PC-3 (cell line): Measurements from ENCODE around the gene CACUL1. TPM values are rescaled to one million over a fixed set of nuclear protein-coding genes. Genes with fewer than 3 reads are reported as not detected.

Experiments
- ATAC-seq: fragments of 200-7000 bp; cut with Tn5 transposase; 2 replicates; pipeline ENCODE4 v1.9.1; 2020; ENCODE audit warnings: mild to moderate bottlenecking, moderate library complexity
- BruUV-seq: library from RNA; stranded (reverse); fragments of 400-500 nt; replicated peaks from 2 replicates; lab custom pipeline; 2021; lab: Mats Ljungman, UMichigan
- CTCF ChIA-PET: fragments of 300-600 bp; sonication (Branson Sonifier 250); formaldehyde crosslinking; loops from one replicate; lab custom pipeline; 2022; ENCODE audit warnings: antibody characterized with exemption; lab: Charles Lee
- POLR2A ChIA-PET: fragments of 300-600 bp; sonication (Branson Sonifier 250); formaldehyde crosslinking; loops from one replicate; lab custom pipeline; 2022; ENCODE audit warnings: antibody characterized with exemption; ENCODE audit not compliant: unreplicated experiment; lab: Charles Lee
- DNase-seq: peaks from one replicate; pipeline ENCODE4 v3.0.0-alpha.2; 2015
- H2AFZ ChIP-seq: fragments of 300-600 bp; sonication (generic); 2 replicates; pipeline ENCODE4 v1.6.0; 2016; ENCODE audit warnings: antibody characterized with exemption, low read length
- H3F3A ChIP-seq: fragments of 300-600 bp; sonication (generic); one replicate; pipeline ENCODE4 v1.6.0; 2017; ENCODE audit warnings: antibody characterized with exemption, low read length, control low read depth, mild to moderate bottlenecking; ENCODE audit not compliant: unreplicated experiment
- H3K27ac ChIP-seq: fragments of 300-600 bp; sonication (generic); 2 replicates; pipeline ENCODE4 v1.5.1; 2016; ENCODE audit warnings: mild to moderate bottlenecking, low read length
- H3K27me3 ChIP-seq: fragments of 300-600 bp; sonication (generic); 2 replicates; pipeline ENCODE4 v1.6.1; 2016; ENCODE audit warnings: low read length, mixed read lengths
- H3K36me3 ChIP-seq: fragments of 300-600 bp; sonication (generic); 2 replicates; pipeline ENCODE4 v1.6.1; 2016; ENCODE audit warnings: low read depth, mixed run types, low read length, mixed read lengths
- H3K4me1 ChIP-seq: fragments of 300-600 bp; sonication (generic); 2 replicates; pipeline ENCODE4 v1.5.1; 2016; ENCODE audit warnings: low read length; ENCODE audit not compliant: insufficient read depth
- H3K4me2 ChIP-seq: fragments of 300-600 bp; sonication (generic); 2 replicates; pipeline ENCODE4 v1.6.0; 2016; ENCODE audit warnings: low read length
- H3K4me3 ChIP-seq: fragments of 300-600 bp; sonication (generic); 2 replicates; pipeline ENCODE4 v1.5.1; 2016; ENCODE audit warnings: mild to moderate bottlenecking, low read length, mixed read lengths
- H3K79me2 ChIP-seq: fragments of 300-600 bp; sonication (generic); 2 replicates; pipeline ENCODE4 v1.6.1; 2017; ENCODE audit warnings: low read length, mixed read lengths
- H3K9ac ChIP-seq: fragments of 300-600 bp; sonication (generic); 2 replicates; pipeline ENCODE4 v1.6.0; 2016; ENCODE audit warnings: mild to moderate bottlenecking, low read length
- H3K9me2 ChIP-seq: fragments of 300-600 bp; sonication (generic); replicated peaks from 2 replicates; pipeline ENCODE4 v1.6.1; 2016; ENCODE audit warnings: mixed run types, low read length, mixed read lengths
- H3K9me3 ChIP-seq: fragments of 300-600 bp; sonication (generic); 2 replicates; pipeline ENCODE4 v1.6.1; 2016; ENCODE audit warnings: low read length, mixed read lengths
- H4K20me1 ChIP-seq: fragments of 300-600 bp; sonication (generic); 2 replicates; pipeline ENCODE4 v1.6.1; 2016; ENCODE audit warnings: low read length, mixed read lengths
- CTCF ChIP-seq: fragments of 300-600 bp; sonication (generic); conservative IDR thresholded peaks from 2 replicates; pipeline ENCODE4 v1.5.1; 2017; ENCODE audit warnings: antibody characterized with exemption, low read depth, mild to moderate bottlenecking, low read length
- EZH2phosphoT487 ChIP-seq: fragments of 300-600 bp; sonication (generic); IDR thresholded peaks from 2 replicates; pipeline ENCODE4 v1.6.1; 2018; ENCODE audit warnings: mild to moderate bottlenecking, antibody characterized with exemption, low read length, borderline replicate concordance
- intact Hi-C: fragments of 100-400 bp; cut with micrococcal nuclease; formaldehyde crosslinking; loops from 2 replicates; pipeline ENCODE4 v1.9.0; 2023
- total RNA-seq: library from RNA; depleted of rRNA; stranded (reverse); fragments of >200 nt; gene quantifications from 2 replicates; pipeline ENCODE4 v1.2.3, GENCODE V29; 2014; rRNA removed

Gene CACUL1
- total RNA-seq, 1 experiment from 2014 or later, result 27.6 TPM

GRCh38 chr10:118629211-118629610 lies 125.6 kb downstream of the CACUL1 start:
- intact Hi-C loops, result no loop called here
- H3K4me1 ChIP-seq, result no peaks in the 10 kb centered on the region
- H3K9me2 ChIP-seq, result no peaks in the 10 kb centered on the region
- peaks cover 36% of the 10 kb centered on the region for H3K27me3 ChIP-seq
- no peak overlapping the region for H3K4me3 ChIP-seq
- ChIA-PET CTCF (no interaction called here), POLR2A (no interaction called here)
- no peaks in the 10 kb centered on the region for H3K79me2 ChIP-seq
- ATAC-seq (no peak), DNase-seq (no peak)
- no peak overlapping the region for H3K27ac ChIP-seq
- no peaks in the 10 kb centered on the region for H3K9me3 ChIP-seq
- no peaks in the 10 kb centered on the region for H3F3A ChIP-seq
- no peaks in the 10 kb centered on the region for H3K36me3 ChIP-seq
- BruUV-seq, result no TSS peak
- H3K4me2 ChIP-seq, result no peak overlapping the region
- H2AFZ ChIP-seq, result no peak overlapping the region
- H3K9ac ChIP-seq, result no peak overlapping the region
- no peaks in the 10 kb centered on the region for H4K20me1 ChIP-seq
- TF ChIP-seq EZH2phosphoT487, result no peak

GRCh38 chr10:118628397-118628796 lies 126.4 kb downstream of the CACUL1 start:
- Histone ChIP-seq H3K9me3 (no peaks in the 10 kb centered on the region), H3K36me3 (no peaks in the 10 kb centered on the region), H3K9me2 (no peaks in the 10 kb centered on the region), H3K79me2 (no peaks in the 10 kb centered on the region), H3K27me3 (peaks cover 38% of the 10 kb centered on the region), H2AFZ (no peak overlapping the region), H3K4me2 (no peak overlapping the region), H3K9ac (no peak overlapping the region), H3K4me3 (no peak overlapping the region), H3K27ac (no peak overlapping the region), H3K4me1 (no peaks in the 10 kb centered on the region), H3F3A (no peaks in the 10 kb centered on the region), H4K20me1 (no peaks in the 10 kb centered on the region)
- POLR2A ChIA-PET, result no interaction called here
- intact Hi-C loops, result no loop called here
- no TSS peak for BruUV-seq
- ATAC-seq, result no peak
- CTCF ChIA-PET, result no interaction called here
- DNase-seq, result no peak
- TF ChIP-seq CTCF, result no peak

- no peaks in the 10 kb centered on the region for H3K36me3 ChIP-seq
- no TSS peak for BruUV-seq
- no peaks in the 10 kb centered on the region for H4K20me1 ChIP-seq
- no peak overlapping the region for H2AFZ ChIP-seq
- no peak overlapping the region for H3K27ac ChIP-seq
- H3K4me3 ChIP-seq, result no peak overlapping the region
- no peak overlapping the region for H3K9ac ChIP-seq
- no peaks in the 10 kb centered on the region for H3K9me2 ChIP-seq
- H3K79me2 ChIP-seq, result no peaks in the 10 kb centered on the region
- H3K4me1 ChIP-seq, result no peaks in the 10 kb centered on the region
- no peak for TF ChIP-seq EZH2phosphoT487
- peak; percentile 40; the same call in 1 of the 2 replicates for TF ChIP-seq CTCF
- intact Hi-C loops, result no loop called here
- DNase-seq (no peak), ATAC-seq (no peak)
- H3K9me3 ChIP-seq, result no peaks in the 10 kb centered on the region
- H3K27me3 ChIP-seq, result peaks cover 41% of the 10 kb centered on the region
- no peaks in the 10 kb centered on the region for H3F3A ChIP-seq
- no peak overlapping the region for H3K4me2 ChIP-seq
- ChIA-PET POLR2A (no interaction called here), CTCF (no interaction called here)
Measured at GRCh38 chr10:118626953-118627352, 127.8 kb downstream of the CACUL1 start.

Other genes starting within 250 kb of the CACUL1 start
- not detected in 2 replicates for gene PRLHR, start 159.3 kb downstream of the CACUL1 start, total RNA-seq